CD14-positive monocyte (primary cell): ENCODE data around the gene DNAJB4. TPM values are rescaled to one million over a fixed set of nuclear protein-coding genes. Genes with fewer than 3 reads are reported as not detected.

ENCODE experiments used
- DNase-seq, 3 donors: peaks; one replicate each; pipeline ENCODE4 v3.0.0-alpha.2; 2011 to 2022
- H2AFZ ChIP-seq: 2 replicates; pipeline ENCODE4 v1.6.0; 2012; ENCODE audit warnings: mild to moderate bottlenecking, low read depth, low read length, inconsistent platforms; ENCODE audit not compliant: insufficient read depth, poor library complexity, severe bottlenecking
- H3K27ac ChIP-seq, 2 donors: 1 replicate in 1 of 2; 2 replicates in 1 of 2; pipeline ENCODE4 v1.5.1; 2012 to 2013; ENCODE audit warnings: low read length in 2 of 2, control low read depth in 1 of 2, inconsistent platforms in 1 of 2, low read depth in 1 of 2, mild to moderate bottlenecking in 1 of 2
- H3K27me3 ChIP-seq, 2 donors: one replicate each; pipeline versions ENCODE4 v1.6.0 to v1.6.1; 2011 to 2013; ENCODE audit warnings: low read length in 2 of 2; ENCODE audit not compliant: control insufficient read depth in 2 of 2, insufficient read depth in 2 of 2
- H3K36me3 ChIP-seq, 2 donors: replicated peaks in 1 of 2; 1 replicate in 1 of 2; 2 replicates in 1 of 2; pipeline versions ENCODE4 v1.5.1 to v1.6.1; 2012 to 2013; ENCODE audit warnings: low read length in 2 of 2, control low read depth in 1 of 2, inconsistent platforms in 1 of 2, mild to moderate bottlenecking in 1 of 2; ENCODE audit not compliant: insufficient read depth in 2 of 2, control insufficient read depth in 1 of 2
- H3K4me1 ChIP-seq, 2 donors: 1 replicate in 1 of 2; 2 replicates in 1 of 2; pipeline versions ENCODE4 v1.5.1 to v1.6.1; 2012 to 2013; ENCODE audit warnings: low read length in 2 of 2, control low read depth in 1 of 2, inconsistent platforms in 1 of 2, mild to moderate bottlenecking in 1 of 2, moderate library complexity in 1 of 2; ENCODE audit not compliant: insufficient read depth in 2 of 2, control insufficient read depth in 1 of 2
- H3K4me2 ChIP-seq: replicated peaks from 2 replicates; pipeline ENCODE3; 2012; ENCODE audit warnings: low read length, moderate library complexity, mild to moderate bottlenecking; ENCODE audit not compliant: poor library complexity, severe bottlenecking; ENCODE audit errors: extremely low read depth
- H3K4me3 ChIP-seq, 3 experiments: fragments of 200-600 bp in 1 of 3; sonication (generic) in 1 of 3; replicated peaks in 1 of 3; 1 replicate in 2 of 3; 2 replicates in 1 of 3; pipeline ENCODE4 v1.5.1; 2011 to 2013; ENCODE audit warnings: low read length in 3 of 3, mild to moderate bottlenecking in 3 of 3, control low read depth in 2 of 3, low read depth in 2 of 3, inconsistent platforms in 1 of 3, moderate library complexity in 1 of 3
- H3K79me2 ChIP-seq: 2 replicates; pipeline ENCODE4 v1.6.0; 2012; ENCODE audit warnings: mild to moderate bottlenecking, control low read depth, inconsistent platforms, low read length, moderate library complexity; ENCODE audit not compliant: insufficient read depth
- H3K9ac ChIP-seq: 2 replicates; pipeline ENCODE4 v1.6.0; 2017; ENCODE audit warnings: low read length, mild to moderate bottlenecking; ENCODE audit not compliant: insufficient read depth, poor library complexity, severe bottlenecking
- H3K9me3 ChIP-seq, 2 donors: replicated peaks in 1 of 2; 1 replicate in 1 of 2; 2 replicates in 1 of 2; pipeline versions ENCODE4 v1.5.1 to v1.6.1; 2012 to 2013; ENCODE audit warnings: low read length in 2 of 2, control low read depth in 1 of 2; ENCODE audit not compliant: control insufficient read depth in 1 of 2, insufficient read depth in 1 of 2
- H4K20me1 ChIP-seq: 2 replicates; pipeline ENCODE4 v1.6.0; 2012; ENCODE audit warnings: mild to moderate bottlenecking, low read length, control low read depth, moderate library complexity; ENCODE audit not compliant: insufficient read depth
- H3K27ac Mint-ChIP-seq, 7 donors: one replicate each; pipeline ENCODE4 v1.8.0; 2020; ENCODE audit warnings: mild to moderate bottlenecking in 7 of 7, mixed read lengths in 7 of 7, moderate library complexity in 6 of 7, inconsistent platforms in 2 of 7
- H3K27me3 Mint-ChIP-seq, 3 donors: one replicate each; pipeline ENCODE4 v1.8.0; 2021 to 2022; ENCODE audit warnings: low read depth in 3 of 3, mild to moderate bottlenecking in 3 of 3, mixed read lengths in 3 of 3, moderate library complexity in 3 of 3, inconsistent platforms in 1 of 3
- H3K36me3 Mint-ChIP-seq, 2 donors: one replicate each; pipeline ENCODE4 v1.8.0; 2020; ENCODE audit warnings: mixed read lengths in 2 of 2, inconsistent platforms in 1 of 2, mild to moderate bottlenecking in 1 of 2
- H3K4me1 Mint-ChIP-seq: one replicate; pipeline ENCODE4 v1.8.0; 2020; ENCODE audit warnings: mild to moderate bottlenecking, mixed read lengths
- H3K4me3 Mint-ChIP-seq, 2 donors: one replicate each; pipeline ENCODE4 v1.8.0; 2020; ENCODE audit warnings: mild to moderate bottlenecking in 2 of 2, mixed read lengths in 2 of 2, moderate library complexity in 1 of 2
- H3K9me3 Mint-ChIP-seq, 7 donors: one replicate each; pipeline ENCODE4 v1.8.0; 2020 to 2022; ENCODE audit warnings: mixed read lengths in 7 of 7, mild to moderate bottlenecking in 6 of 7, moderate library complexity in 6 of 7, inconsistent platforms in 2 of 7
- CTCF ChIP-seq: fragments of 200-600 bp; IDR thresholded peaks from one replicate; pipeline ENCODE4 v1.8.0; 2022; ENCODE audit warnings: antibody characterized with exemption, mild to moderate bottlenecking
- WGBS: methylation state at CpG from one replicate; pipeline ENCODE4 v1.1.5; 2013; ENCODE audit warnings: missing lambda C conversion rate; ENCODE audit not compliant: insufficient coverage; 5-methylcytosine and 5-hydroxymethylcytosine counted together
- intact Hi-C, 2 donors: fragments of 100-400 bp; cut with micrococcal nuclease; formaldehyde crosslinking; loops; one replicate each; pipeline versions ENCODE4 v1.15.0 to v1.15.1; 2023
- polyA minus RNA-seq: library from RNA; depleted of rRNA, polyadenylated mRNA; stranded (reverse); fragments of >200 nt; gene quantifications from 2 replicates; pipeline ENCODE4 v1.2.3, GENCODE V29; 2012
- polyA plus RNA-seq, 3 donors: library from polyadenylated mRNA; depleted of rRNA in 1 of 3; unstranded in 2 of 3; stranded (reverse) in 1 of 3; fragments of 300-500 nt in 2 of 3; fragments of >200 nt in 1 of 3; fragmentation: Illumina TruSeq in 2 of 3; gene quantifications; 1 replicate in 2 of 3; 2 replicates in 1 of 3; pipeline ENCODE4 v1.2.3, GENCODE V29; 2012 to 2021
- total RNA-seq, 12 experiments: library from RNA in 1 of 12; stranded (reverse) in 1 of 12; fragments of 120-200 nt in 1 of 12; gene quantifications; one replicate each; pipeline ENCODE4 v1.2.4 and lab custom pipeline; 2013 to 2026; ENCODE audit warnings: mixed read lengths in 6 of 12, inconsistent platforms in 1 of 12

Gene DNAJB4
- 22.7 TPM for total RNA-seq (2013)
- polyA plus RNA-seq = 1 to 10 TPM; 2.8 to 4.0 (median 3.6) TPM
- 2.7 and 3.0 TPM in 2 replicates for polyA minus RNA-seq
- 21.9 to 113 (median 54.9) reads per million in 11 experiments for total RNA-seq (lab: John Stamatoyannopoulos, UW)

- no peaks in the 10 kb centered on the region for H4K20me1 ChIP-seq
- peaks cover 0 to 1% (median 0%) of the 10 kb centered on the region in 3 donors for H3K27me3 Mint-ChIP-seq
- H3K79me2 ChIP-seq = peaks cover 10% of the 10 kb centered on the region
- H3K27me3 ChIP-seq = no peaks in the 10 kb centered on the region
- peak within 1 kb of the TSS; percentile 83 for H3K4me2 ChIP-seq
- peak within 1 kb of the TSS; percentile 76 to 94 for H3K4me3 Mint-ChIP-seq
- no peaks in the 10 kb centered on the region for H3K9me3 ChIP-seq
- H3K9ac ChIP-seq = peak within 1 kb of the TSS; percentile 85
- H3K4me3 ChIP-seq = peak within 1 kb of the TSS; percentile 57 to 99 (median 83)
- DNase-seq = peak; percentile 89 to 92 (median 91)
- H3K36me3 ChIP-seq = no peaks in the 10 kb centered on the region
- H3K4me1 ChIP-seq = peaks cover 2 to 25% of the 10 kb centered on the region in 2 donors
- H3K27ac ChIP-seq = peak within 1 kb of the TSS; percentile 57 to 95
- H3K4me1 Mint-ChIP-seq = peaks cover 14% of the 10 kb centered on the region
- 0% methylated on average over 6 of the region's 12 CpGs for WGBS
- intact Hi-C loops = loop anchor here in 1 of 2 donors (2.0 kb wide), 1 partner anchor 26 kb away; the partner anchor contains the start of gene FUBP1
- peak within 1 kb of the TSS; percentile 72 for H2AFZ ChIP-seq
- no peak for TF ChIP-seq CTCF
- peak within 1 kb of the TSS; percentile 96 to 99 (median 97) for H3K27ac Mint-ChIP-seq
- peaks cover 0 to 2% of the 10 kb centered on the region in 2 donors for H3K36me3 Mint-ChIP-seq
- no peaks in the 10 kb centered on the region for H3K9me3 Mint-ChIP-seq
Measured at GRCh38 chr1:78004719-78005447, at the start of gene DNAJB4. Gene DNAJB4, plus strand, starts transcription at chr1:78004939. Its CDS starts 172 bp downstream, at chr1:78005111.

- Histone ChIP-seq H3K4me1 (peaks cover 7 to 9% of the 10 kb centered on the region in 2 donors), H3K9me3 (no peaks in the 10 kb centered on the region), H3K4me2 (no peak overlapping the region), H3K79me2 (peaks cover 55% of the 10 kb centered on the region), H3K36me3 (peaks cover 93 to 99% of the 10 kb centered on the region in 2 donors), H3K27ac (no peak overlapping the region), H4K20me1 (peaks cover 87% of the 10 kb centered on the region), H3K9ac (no peak overlapping the region), H3K4me3 (no peak overlapping the region), H2AFZ (no peak overlapping the region), H3K27me3 (no peaks in the 10 kb centered on the region)
- intact Hi-C loops = no loop called here
- DNase-seq = no peak
- Mint-ChIP-seq H3K4me3 (no peak overlapping the region), H3K36me3 (peaks cover 69 to 84% of the 10 kb centered on the region in 2 donors), H3K27ac (no peak overlapping the region), H3K9me3 (no peaks in the 10 kb centered on the region), H3K27me3 (no peaks in the 10 kb centered on the region), H3K4me1 (peaks cover 12% of the 10 kb centered on the region)
- WGBS = no CpG with 5 or more reads among the region's 3 CpGs
- TF ChIP-seq CTCF = no peak
Measured at GRCh38 chr1:77955709-77956108, 49.0 kb upstream of the DNAJB4 start.
